Ishikawa (cell line): ENCODE data around the gene NOTO.

Source experiments
- CEBPB ChIP-seq: IDR thresholded peaks from 2 replicates; pipeline ENCODE4 v1.6.1; 2012
- CREB1 ChIP-seq: IDR thresholded peaks from 2 replicates; pipeline ENCODE4 v1.6.1; 2012; ENCODE audit warnings: low read depth
- EGR1 ChIP-seq: IDR thresholded peaks from 2 replicates; pipeline ENCODE4 v1.6.1; 2012
- EP300 ChIP-seq: IDR thresholded peaks from 2 replicates; pipeline ENCODE4 v1.6.1; 2012; ENCODE audit warnings: borderline replicate concordance
- FOXM1 ChIP-seq: IDR thresholded peaks from 2 replicates; pipeline ENCODE4 v1.6.1; 2012; ENCODE audit warnings: low read depth, borderline replicate concordance
- NFIC ChIP-seq: IDR thresholded peaks from 2 replicates; pipeline ENCODE4 v1.6.1; 2012
- RAD21 ChIP-seq: IDR thresholded peaks from 2 replicates; pipeline ENCODE4 v1.6.1; 2012; ENCODE audit warnings: low read depth
- REST ChIP-seq: IDR thresholded peaks from 2 replicates; pipeline ENCODE4 v1.6.1; 2012; ENCODE audit warnings: low read depth, mild to moderate bottlenecking
- TAF1 ChIP-seq: IDR thresholded peaks from 2 replicates; pipeline ENCODE4 v1.6.1; 2012; ENCODE audit warnings: low read depth, mild to moderate bottlenecking
- TCF12 ChIP-seq: IDR thresholded peaks from 2 replicates; pipeline ENCODE4 v1.6.1; 2012; ENCODE audit warnings: low read depth
- TEAD4 ChIP-seq: IDR thresholded peaks from 2 replicates; pipeline ENCODE4 v1.6.1; 2012
- USF1 ChIP-seq: IDR thresholded peaks from 2 replicates; pipeline ENCODE4 v1.6.1; 2012
- YY1 ChIP-seq: IDR thresholded peaks from 2 replicates; pipeline ENCODE4 v1.6.1; 2012; ENCODE audit warnings: low read depth
- ZBTB7A ChIP-seq: IDR thresholded peaks from 2 replicates; pipeline ENCODE4 v1.6.1; 2012; ENCODE audit warnings: low read depth
- TF ChIP-seq, protein P1 (sequence below): IDR thresholded peaks from 2 replicates; pipeline ENCODE4 v1.6.1; 2012

NOTO gene

DNA sequence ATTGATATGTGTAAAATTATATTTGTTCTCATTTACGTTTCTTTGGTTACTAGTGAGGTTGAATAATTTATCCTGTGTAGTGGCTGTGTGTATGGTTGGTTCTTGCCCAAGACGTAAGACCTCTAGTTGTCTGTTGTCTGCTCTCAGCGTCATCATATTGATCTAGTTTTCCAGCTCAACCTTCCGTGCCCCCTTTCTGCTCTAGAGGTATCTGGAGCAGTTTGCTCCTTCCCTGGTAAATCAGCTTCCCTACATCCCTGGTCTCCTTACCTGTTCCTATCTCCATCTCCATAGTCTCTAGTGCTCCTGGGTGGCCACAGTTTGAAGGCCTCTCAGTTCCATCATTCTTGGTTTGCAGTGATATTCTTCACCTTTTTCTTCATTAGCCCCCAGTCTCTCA is 12.9 kb downstream of the NOTO start:
- TF ChIP-seq, protein P1, sequence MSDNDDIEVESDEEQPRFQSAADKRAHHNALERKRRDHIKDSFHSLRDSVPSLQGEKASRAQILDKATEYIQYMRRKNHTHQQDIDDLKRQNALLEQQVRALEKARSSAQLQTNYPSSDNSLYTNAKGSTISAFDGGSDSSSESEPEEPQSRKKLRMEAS = no peak
- TF ChIP-seq REST (no peak), EGR1 (no peak), ZBTB7A (no peak), YY1 (no peak), USF1 (no peak), EP300 (no peak), RAD21 (no peak), CREB1 (no peak), TCF12 (no peak), NFIC (no peak), FOXM1 (no peak), CEBPB (no peak)

DNA sequence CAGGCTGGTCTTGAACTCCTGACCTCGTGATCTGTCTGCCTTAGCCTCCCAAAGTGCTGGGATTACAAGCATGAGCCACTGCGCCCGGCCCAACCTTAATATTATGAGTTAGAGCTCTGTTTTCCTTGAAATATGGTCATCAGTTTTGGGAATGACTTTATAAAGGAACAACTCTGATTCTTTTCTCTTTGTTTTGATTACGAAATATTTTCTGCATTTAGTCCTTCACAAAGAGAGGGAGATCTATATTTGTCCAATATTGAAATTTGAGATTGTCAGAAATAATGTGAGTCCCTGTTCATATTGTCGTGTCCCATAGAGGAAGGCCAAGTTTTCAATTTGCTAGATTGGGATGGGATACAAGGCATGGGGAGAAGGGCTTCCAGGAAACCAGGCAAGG is 14.8 kb downstream of the NOTO start:
- no peak for TF ChIP-seq YY1
- no peak for TF ChIP-seq CEBPB
- TF ChIP-seq TCF12 = no peak
- no peak for TF ChIP-seq USF1
- TF ChIP-seq, protein P1 = no peak
- no peak for TF ChIP-seq NFIC

DNA sequence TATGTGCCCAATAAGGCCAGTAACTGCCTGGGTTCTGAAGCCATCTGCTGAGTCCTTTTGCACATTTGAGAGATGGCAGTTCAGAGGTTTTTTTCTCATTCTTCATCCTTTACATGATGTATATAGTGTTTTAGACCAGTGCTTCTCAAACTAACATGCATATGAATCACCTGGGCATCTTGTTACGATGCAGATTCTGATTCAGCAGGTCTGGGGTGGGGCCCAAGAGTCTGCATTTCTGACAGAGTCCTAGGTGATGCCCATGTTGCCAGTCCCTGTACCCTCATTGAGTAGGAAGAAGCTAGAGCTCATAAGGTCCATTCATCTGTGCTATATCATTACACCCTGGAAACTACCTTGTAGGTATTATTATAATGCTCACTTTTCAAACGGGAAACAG is 15.5 kb downstream of the NOTO start:
- TF ChIP-seq USF1 (no peak), YY1 (no peak), CREB1 (no peak), TCF12 (no peak), FOXM1 (no peak), TAF1 (no peak), EGR1 (no peak), RAD21 (no peak)
- TF ChIP-seq, protein P1 = no peak

GRCh38 chr2:73218298-73218697 is 15.9 kb downstream of the NOTO start:
- TF ChIP-seq YY1 = no peak

- TF ChIP-seq TCF12 = no peak
- no peak for TF ChIP-seq USF1
- no peak for TF ChIP-seq EGR1
- TF ChIP-seq FOXM1 = no peak
- no peak for TF ChIP-seq NFIC
- no peak for TF ChIP-seq REST
Measured at GRCh38 chr2:73223821-73224220, 21.4 kb downstream of the NOTO start.

DNA sequence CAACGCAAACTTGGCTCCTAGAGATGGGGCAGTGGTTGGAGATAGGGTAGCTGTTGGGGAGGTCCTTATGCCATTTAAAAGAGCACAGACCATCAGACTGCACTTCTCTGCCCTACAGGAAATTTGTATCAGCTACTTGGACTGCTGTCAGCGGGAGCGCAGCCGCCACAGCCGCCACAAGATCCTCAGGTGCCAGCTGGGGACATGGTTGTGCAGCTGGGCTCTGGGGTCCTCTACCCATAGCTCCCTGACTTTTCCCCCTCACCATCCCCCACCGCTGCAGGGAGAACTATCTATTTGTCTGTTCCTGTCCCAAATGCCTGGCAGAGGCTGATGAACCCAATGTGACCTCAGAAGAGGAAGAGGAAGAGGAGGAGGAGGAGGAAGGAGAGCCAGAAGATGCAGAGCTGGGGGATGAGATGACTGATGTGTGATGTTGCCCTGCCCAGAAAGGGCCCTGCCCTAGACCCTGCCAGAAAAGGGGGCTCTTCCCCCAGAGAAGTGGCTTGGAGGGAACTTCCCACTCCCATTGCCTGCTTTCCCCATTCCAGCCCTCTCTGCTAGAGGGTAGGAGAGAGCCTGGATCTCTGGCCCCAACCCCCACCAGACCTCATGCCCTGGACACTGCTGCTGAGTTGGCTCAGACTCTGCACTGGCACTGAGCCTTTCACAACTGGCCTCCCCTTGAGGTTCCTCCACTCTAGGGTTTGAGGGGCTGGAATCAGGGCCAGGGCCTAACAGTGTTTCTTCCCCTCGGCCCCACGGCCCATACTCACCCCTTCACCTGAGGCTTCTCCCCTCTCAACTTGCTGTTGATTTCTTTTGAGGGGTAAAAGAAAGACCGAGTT is 23.4 kb downstream of the NOTO start:
- TF ChIP-seq ZBTB7A = no peak
- TF ChIP-seq USF1 = no peak
- TF ChIP-seq FOXM1 = no peak
- no peak for TF ChIP-seq TEAD4
- TF ChIP-seq TAF1 = no peak
- no peak for TF ChIP-seq CREB1
- TF ChIP-seq YY1 = no peak
- no peak for TF ChIP-seq TCF12
- TF ChIP-seq CEBPB = no peak
